Stimulated activated CD4-positive, alpha-beta T cell treated with anti-CD3 and anti-CD28 coated beads, Interleukin-4, amount 100 ng/mL, for 1 hour (primary cell): Measurements from ENCODE around the gene TMEM201.

Experiments used
- DNase-seq: peaks from one replicate; pipeline ENCODE4 v3.0.0-alpha.2; 2020

Gene TMEM201

DNA sequence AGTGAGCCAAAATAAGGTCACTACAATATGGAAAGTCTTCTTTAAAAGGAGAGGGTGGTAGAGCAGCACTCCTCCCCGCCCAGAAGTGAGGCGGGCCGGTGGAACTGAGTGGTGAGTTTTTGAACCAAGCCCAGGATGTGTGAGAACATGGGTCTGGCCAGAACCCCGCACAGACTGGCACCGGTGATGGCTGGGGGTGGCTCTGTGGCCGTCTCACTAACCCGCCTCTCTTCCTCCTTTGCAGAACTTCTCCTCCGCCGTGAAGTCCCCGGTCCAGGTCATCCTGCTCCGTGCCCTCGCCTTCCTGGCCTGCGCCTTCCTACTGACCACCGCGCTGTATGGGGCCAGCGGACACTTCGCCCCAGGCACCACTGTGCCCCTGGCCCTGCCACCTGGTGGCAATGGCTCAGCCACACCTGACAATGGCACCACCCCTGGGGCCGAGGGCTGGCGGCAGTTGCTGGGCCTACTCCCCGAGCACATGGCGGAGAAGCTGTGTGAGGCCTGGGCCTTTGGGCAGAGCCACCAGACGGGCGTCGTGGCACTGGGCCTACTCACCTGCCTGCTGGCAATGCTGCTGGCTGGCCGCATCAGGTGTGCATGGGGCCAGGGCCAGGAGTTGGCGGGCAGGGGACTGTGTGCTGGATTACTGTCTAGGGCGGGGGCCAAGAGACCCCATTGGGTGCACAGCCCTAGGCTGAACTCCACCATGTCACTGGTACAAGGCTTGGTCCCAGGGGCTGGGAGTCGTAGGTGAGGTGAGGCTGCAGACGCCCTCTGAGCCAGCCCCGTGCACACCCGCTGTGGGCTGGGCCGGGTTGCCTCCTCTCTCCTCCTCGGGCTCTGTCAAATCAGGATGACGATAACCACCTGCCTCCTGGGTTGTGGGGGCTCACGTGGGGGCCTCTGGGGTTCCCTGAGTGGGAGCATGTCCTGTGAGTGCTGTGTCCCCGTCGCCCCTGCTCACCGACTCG, 12.4 kb downstream of the TMEM201 start:
- DNase-seq: no peak

- DNase-seq: no peak
Measured at GRCh38 chr1:9601942-9602793, 13.5 kb downstream of the TMEM201 start.

GRCh38 chr1:9602794-9603167, 14.1 kb downstream of the TMEM201 start:
- DNase-seq: no peak

- no peak for DNase-seq
Measured at GRCh38 chr1:9603307-9603706, 14.6 kb downstream of the TMEM201 start.

DNA sequence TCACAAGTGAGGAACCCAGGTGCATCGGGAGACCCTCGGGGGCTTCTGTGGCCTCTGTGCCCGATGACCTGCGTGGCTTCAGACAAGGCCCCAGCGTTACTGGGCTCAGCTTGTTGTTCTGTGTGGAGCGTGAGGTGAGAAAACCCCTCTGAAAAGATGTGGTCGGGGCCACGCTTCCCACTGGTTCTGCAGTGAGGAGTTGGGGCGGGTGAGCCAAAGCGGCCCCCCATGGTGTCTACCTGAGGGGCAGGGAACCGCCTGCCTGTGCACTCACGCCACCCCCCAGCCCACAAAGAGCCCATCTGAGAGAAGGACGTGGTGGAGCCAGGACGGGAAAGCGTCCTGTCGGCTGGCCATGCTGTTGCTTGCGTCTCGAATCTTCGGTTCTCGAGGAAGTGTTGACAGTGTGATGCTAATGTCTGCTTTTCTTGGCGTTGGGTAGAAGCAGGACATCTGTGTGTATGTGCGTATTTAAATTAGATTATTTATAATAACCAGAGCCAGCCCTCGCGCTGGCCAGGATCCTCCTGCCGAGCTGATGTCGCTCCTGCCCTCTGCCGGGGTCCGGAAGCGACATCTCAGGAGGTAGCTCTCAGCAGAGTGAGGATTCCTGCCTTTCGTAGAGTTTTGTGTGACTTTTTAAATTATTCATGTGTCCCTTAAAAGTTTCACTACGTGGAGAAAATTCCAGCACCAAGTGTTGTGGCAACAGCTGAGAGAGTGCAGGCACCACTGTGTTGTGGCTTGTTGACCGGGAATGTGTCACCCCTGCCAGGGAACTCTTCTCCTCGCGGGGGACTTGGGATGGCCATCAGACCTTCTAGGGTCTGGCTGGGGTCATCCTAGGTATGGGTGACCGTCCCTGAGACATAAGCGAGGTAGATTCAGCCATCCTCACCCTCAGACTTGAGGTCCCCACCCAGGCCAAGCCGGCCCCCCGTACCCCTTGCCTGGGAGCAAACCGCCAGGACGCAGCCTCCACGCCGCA, 15.3 kb downstream of the TMEM201 start:
- no peak for DNase-seq

- DNase-seq: no peak
Measured at GRCh38 chr1:9604836-9605235, 16.1 kb downstream of the TMEM201 start.

DNA sequence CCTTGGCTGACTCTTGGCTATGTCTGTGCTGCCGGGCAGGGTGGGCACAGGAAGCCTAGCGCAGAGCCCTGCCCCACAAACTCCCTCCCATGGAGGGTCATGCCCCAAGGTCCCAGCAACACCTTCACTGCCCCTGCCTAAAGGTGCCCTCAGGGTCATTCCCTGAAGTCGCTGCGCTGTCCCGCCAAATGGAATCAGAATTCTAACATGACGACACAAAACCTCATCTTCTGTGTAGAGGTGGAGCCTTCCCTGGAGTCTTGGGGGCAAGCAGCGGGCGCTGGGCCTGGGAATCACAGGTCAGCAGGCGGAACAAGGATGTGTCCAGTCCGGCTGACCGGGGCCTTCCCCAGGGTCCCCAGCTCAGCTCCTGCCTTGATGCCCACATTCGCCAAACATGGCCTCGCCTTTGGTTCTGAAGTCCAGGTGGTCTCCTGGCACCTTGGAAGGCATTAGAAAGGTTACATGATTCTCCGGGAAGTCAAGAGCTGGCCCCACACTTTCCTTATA, 17.3 kb downstream of the TMEM201 start:
- no peak for DNase-seq

GRCh38 chr1:9606458-9606857, 17.7 kb downstream of the TMEM201 start:
- DNase-seq: no peak

GRCh38 chr1:9606948-9607347, 18.2 kb downstream of the TMEM201 start:
- no peak for DNase-seq

GRCh38 chr1:9607352-9607751, 18.6 kb downstream of the TMEM201 start:
- no peak for DNase-seq

GRCh38 chr1:9609998-9610397, 21.3 kb downstream of the TMEM201 start:
- no peak for DNase-seq

- DNase-seq: no peak
Measured at GRCh38 chr1:9610548-9610947, 21.8 kb downstream of the TMEM201 start.

- DNase-seq: no peak
Measured at GRCh38 chr1:9611716-9612115, 23.0 kb downstream of the TMEM201 start.

- no peak for DNase-seq
Measured at GRCh38 chr1:9612162-9612845, 23.6 kb downstream of the TMEM201 start.

DNA sequence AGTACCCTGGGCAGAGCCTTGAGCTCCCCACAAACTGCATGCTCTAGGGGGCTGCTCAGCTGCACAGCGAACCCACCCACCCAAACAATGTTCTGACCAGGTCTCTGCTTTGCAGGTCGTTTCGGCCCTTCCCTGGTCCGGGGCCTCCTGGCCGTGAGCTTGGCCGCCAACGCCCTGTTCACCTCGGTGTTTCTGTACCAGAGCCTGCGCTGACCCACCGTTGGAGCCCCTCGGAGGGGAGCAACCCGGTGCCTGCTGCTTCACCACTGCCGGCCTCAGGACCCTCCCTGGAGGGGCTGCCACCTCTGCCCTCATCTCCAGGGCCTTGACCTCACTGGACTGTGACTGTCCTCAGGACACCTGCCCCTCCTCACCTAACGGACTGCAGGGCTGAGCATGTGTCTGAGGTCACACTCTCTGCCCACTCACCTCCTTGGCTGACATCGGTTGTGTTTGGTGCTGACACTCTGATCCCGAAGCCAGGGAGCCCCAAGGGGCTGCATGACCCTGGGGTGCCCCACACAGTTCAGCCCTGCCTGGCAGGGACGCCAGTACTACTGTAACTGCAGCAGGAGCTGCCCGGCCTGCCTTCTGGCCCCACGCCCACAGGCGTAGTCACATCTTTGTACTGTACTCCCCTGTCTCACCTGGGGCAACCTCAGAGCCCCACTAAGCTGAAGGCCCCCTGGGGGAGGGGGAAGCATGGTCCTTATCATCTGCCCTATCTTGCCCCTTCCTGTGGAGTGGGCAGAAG, 24.3 kb downstream of the TMEM201 start:
- no peak for DNase-seq

DNA sequence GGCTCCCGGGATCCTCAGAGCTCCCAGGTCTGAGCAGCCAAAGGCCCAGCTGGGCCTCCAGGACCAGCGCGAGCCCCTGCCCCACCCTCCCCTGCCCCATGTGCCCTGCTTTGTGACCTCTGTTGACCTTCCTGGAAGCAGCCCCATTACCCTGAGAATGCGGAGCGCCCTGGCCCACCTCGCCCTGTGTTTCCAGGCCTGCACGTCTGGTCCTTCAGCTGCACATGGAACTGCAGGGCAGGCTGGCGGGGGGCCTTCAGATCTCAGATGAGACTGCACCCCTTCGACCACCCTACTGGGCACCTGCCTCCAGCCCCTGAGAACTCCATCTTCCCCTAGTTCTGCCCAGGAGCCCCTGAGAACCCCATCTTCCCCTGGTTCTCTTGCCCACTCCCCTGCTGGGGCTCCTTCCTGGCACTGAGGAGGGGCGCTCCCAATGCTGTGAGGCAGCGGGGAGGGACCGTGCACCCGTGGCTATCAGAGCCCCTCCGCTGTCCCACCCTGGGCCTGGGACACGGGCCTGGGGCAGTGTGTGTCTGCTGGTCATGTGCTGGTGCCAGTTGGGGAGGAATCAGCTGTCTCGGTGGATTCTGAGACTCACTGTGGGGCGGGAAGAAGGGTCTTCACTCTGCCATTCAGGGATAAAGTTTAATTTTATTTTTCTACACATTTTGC, 25.1 kb downstream of the TMEM201 start:
- no peak for DNase-seq

DNA sequence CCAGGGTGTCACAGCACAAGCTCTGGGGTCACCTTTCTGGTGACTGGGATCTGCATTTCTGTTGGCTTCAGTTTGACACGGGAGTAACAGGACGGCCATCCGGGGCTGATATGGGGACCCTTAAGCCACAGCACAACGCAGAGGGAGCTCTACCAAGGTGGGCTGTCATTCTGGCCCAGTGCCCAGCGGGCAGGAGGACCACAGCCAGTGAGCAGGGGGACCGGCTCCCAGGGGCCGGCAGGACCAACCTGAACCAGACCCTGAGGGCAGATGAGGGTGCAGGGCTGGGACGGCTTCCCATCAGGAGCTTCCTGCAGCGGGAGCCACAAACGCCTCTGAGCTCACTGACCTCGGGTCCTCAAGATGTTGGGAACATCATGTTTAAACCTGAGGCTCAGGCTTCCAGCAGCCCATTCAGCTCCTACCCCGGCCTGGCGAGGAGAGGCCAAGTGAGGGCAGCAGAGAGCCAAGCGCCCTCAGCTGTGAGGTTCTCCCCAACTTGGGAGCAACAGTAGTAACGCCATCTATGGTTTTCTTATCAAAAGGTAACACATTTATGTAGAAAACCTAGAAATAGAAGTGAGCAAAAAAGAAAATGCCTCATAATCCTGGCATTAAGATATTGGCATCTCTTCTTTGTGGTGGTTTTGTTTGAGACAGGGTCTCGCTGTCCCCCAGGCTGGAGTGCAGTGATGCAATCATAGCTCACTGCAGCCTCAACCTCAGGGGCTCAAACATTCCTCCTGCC, 26.8 kb downstream of the TMEM201 start:
- peak; percentile 57 for DNase-seq

DNA sequence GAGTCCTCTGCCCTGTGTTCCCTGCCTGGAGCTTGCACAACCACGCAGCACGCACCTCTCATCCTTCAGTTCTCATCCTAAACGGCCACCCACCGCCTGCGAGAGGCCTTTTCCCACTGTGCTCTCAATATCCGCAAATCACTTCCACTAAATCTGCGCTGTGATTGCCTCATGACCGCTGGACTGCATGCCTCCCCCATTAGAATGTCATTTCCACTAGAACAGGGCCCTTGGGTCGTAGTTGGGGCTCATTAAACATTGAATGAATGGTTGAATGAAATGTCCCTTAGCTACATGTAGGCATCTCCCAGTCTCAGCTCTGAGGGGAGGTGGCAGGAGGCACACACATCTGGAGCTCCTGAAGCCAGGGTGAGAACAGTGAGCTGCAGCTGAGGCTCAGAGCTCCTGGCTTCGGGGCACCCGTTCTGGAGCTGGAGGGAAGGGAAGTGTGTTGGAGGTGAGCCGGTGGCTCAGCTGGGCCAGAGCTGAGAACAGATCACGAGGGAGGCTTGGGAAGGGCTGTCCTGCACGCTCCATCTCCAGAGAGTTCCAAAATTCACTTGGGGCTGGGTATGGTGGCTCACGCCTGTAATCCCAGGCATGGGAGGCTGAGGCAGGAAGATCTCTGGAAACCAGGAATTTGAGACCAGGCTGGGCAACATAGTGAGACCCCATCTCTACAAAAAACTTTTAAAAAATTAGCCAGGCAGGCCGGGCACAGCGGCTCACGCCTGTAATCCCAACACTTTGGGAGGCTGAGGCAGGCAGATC, 30.4 kb downstream of the TMEM201 start:
- DNase-seq: no peak

GRCh38 chr1:9621032-9621431, 32.3 kb downstream of the TMEM201 start:
- no peak for DNase-seq
